Measurements from ENCODE around the gene IDUA. TPM values are rescaled to one million over a fixed set of nuclear protein-coding genes. Genes with fewer than 3 reads are reported as not detected.

The IDUA gene
- total RNA-seq, 1 donor from 2014 or later, result 46.0 TPM

- H3K36me3 Mint-ChIP-seq (ENCODE audit: low read depth), result no peaks in the 10 kb centered on the region
- peaks cover 11% of the 10 kb centered on the region for H3K4me1 Mint-ChIP-seq (ENCODE audit: low read depth)
- no peak for TF ChIP-seq CTCF (IDR thresholded peaks at IDR 0.05)
- no peaks in the 10 kb centered on the region for H3K27me3 Mint-ChIP-seq (ENCODE audit: low read depth)
- no peak overlapping the region for H3K4me3 Mint-ChIP-seq (ENCODE audit: unreplicated experiment)
- no peak overlapping the region for H3K27ac Mint-ChIP-seq (ENCODE audit: unreplicated experiment)
- no peaks in the 10 kb centered on the region for H3K9me3 Mint-ChIP-seq (ENCODE audit: low read depth)
- DNase-seq (ENCODE audit: low spot score), result no peak
These were observed 30.9 kb downstream of the IDUA start for GRCh38 chr4:1017706-1018105.

- no peak for TF ChIP-seq CTCF (IDR thresholded peaks at IDR 0.05)
- no peak overlapping the region for H3K4me3 Mint-ChIP-seq (ENCODE audit: unreplicated experiment)
- no peaks in the 10 kb centered on the region for H3K27me3 Mint-ChIP-seq (ENCODE audit: low read depth)
- H3K9me3 Mint-ChIP-seq (ENCODE audit: low read depth), result no peaks in the 10 kb centered on the region
- peaks cover 11% of the 10 kb centered on the region for H3K4me1 Mint-ChIP-seq (ENCODE audit: low read depth)
- no peak for DNase-seq (ENCODE audit: low spot score)
- no peaks in the 10 kb centered on the region for H3K36me3 Mint-ChIP-seq (ENCODE audit: low read depth)
- H3K27ac Mint-ChIP-seq (ENCODE audit: unreplicated experiment), result no peak overlapping the region
These were observed 31.5 kb downstream of the IDUA start for GRCh38 chr4:1018147-1019020.

- DNase-seq (ENCODE audit: low spot score), result no peak
- no peak overlapping the region for H3K27ac Mint-ChIP-seq (ENCODE audit: unreplicated experiment)
- H3K9me3 Mint-ChIP-seq (ENCODE audit: low read depth), result no peaks in the 10 kb centered on the region
- TF ChIP-seq CTCF (IDR thresholded peaks at IDR 0.05), result no peak
- H3K4me3 Mint-ChIP-seq (ENCODE audit: unreplicated experiment), result no peak overlapping the region
- H3K27me3 Mint-ChIP-seq (ENCODE audit: low read depth), result no peaks in the 10 kb centered on the region
- no peaks in the 10 kb centered on the region for H3K36me3 Mint-ChIP-seq (ENCODE audit: low read depth)
- H3K4me1 Mint-ChIP-seq (ENCODE audit: low read depth), result peaks cover 6% of the 10 kb centered on the region
These were observed 32.5 kb downstream of the IDUA start for GRCh38 chr4:1019320-1019719.

- Mint-ChIP-seq H3K27ac (ENCODE audit: unreplicated experiment) (no peak overlapping the region), H3K4me1 (ENCODE audit: low read depth) (peaks cover 6% of the 10 kb centered on the region), H3K4me3 (ENCODE audit: unreplicated experiment) (no peak overlapping the region), H3K9me3 (ENCODE audit: low read depth) (no peaks in the 10 kb centered on the region), H3K36me3 (ENCODE audit: low read depth) (peaks cover 1% of the 10 kb centered on the region), H3K27me3 (ENCODE audit: low read depth) (no peaks in the 10 kb centered on the region)
- DNase-seq (ENCODE audit: low spot score), result no peak
- TF ChIP-seq CTCF (IDR thresholded peaks at IDR 0.05), result no peak
These were observed 33.1 kb downstream of the IDUA start for GRCh38 chr4:1019729-1020470.

- no peak overlapping the region for H3K27ac Mint-ChIP-seq (ENCODE audit: unreplicated experiment)
- no peaks in the 10 kb centered on the region for H3K27me3 Mint-ChIP-seq (ENCODE audit: low read depth)
- no peak for TF ChIP-seq CTCF (IDR thresholded peaks at IDR 0.05)
- H3K9me3 Mint-ChIP-seq (ENCODE audit: low read depth), result no peaks in the 10 kb centered on the region
- H3K4me1 Mint-ChIP-seq (ENCODE audit: low read depth), result peaks cover 6% of the 10 kb centered on the region
- no peak for DNase-seq (ENCODE audit: low spot score)
- H3K36me3 Mint-ChIP-seq (ENCODE audit: low read depth), result peaks cover 8% of the 10 kb centered on the region
- no peak overlapping the region for H3K4me3 Mint-ChIP-seq (ENCODE audit: unreplicated experiment)
These were observed 34.7 kb downstream of the IDUA start for GRCh38 chr4:1021386-1022050.
